Activated CD8-positive, alpha-beta memory T cell treated with anti-CD3 and anti-CD28 coated beads for 1 hour (primary cell): ENCODE results near the gene PRRC2C.
"Not testable (repeated sequence)": the region's sequence is repeated elsewhere in the genome, so short reads cannot be mapped to it uniquely, and the experiment has no call there.

Experiments
- DNase-seq, 2 donors: peaks; one replicate each; pipeline ENCODE4 v3.0.0-alpha.2; 2020; ENCODE audit warnings: low read depth in 1 of 2; ENCODE audit errors: extremely low read depth in 1 of 2

Gene PRRC2C

GRCh38 chr1:171581766-171582165 lies 96.4 kb downstream of the PRRC2C start:
- no peak for DNase-seq

GRCh38 chr1:171582589-171582988 lies 97.3 kb downstream of the PRRC2C start:
- DNase-seq: no peak

DNA sequence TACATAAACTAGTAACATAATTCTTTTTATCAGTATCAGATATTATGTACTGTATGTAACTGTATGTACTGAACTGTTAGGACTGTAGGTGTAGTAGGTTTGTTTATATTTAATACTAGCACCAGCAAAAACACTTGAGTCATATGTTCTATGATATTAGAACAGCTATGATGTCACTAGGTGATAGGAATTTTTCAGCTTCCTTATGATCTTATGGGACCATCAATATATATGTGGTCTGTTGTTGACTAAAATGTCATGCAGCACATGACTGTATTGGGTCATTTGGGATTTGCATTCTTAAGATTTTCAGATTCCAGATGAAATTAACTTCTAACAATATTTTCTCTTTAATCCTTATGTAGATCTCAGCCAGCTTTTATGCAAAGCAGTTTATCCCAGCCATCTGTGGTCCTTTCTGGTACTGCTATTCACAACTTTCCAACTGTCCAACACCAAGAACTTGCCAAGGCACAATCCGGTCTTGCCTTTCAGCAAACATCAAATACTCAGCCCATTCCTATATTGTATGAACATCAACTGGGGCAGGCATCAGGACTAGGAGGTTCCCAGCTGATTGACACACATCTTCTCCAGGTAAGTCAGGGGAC lies 98.4 kb downstream of the PRRC2C start:
- DNase-seq: no peak

GRCh38 chr1:171585715-171586114 lies 100.4 kb downstream of the PRRC2C start:
- no peak for DNase-seq

DNA sequence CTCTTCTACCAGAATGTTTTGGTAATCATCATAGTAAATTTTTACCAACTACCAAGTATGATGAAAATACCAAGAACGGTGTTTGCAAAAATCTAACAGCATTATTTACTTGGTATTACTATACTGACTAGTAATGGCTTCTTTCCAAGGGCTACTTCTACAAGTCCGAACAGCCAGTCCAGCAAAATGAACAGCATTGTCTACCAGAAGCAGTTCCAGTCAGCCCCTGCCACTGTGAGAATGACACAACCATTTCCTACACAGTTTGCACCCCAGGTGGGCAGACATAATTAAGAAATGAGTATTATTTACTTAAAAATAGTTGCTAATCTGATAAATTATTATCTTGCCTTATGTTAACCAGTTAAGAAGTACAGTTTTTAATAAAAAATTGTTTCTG lies 102.9 kb downstream of the PRRC2C start:
- DNase-seq: no peak

GRCh38 chr1:171590022-171590421 lies 104.7 kb downstream of the PRRC2C start:
- no peak for DNase-seq

GRCh38 chr1:171595324-171595723 lies 110.0 kb downstream of the PRRC2C start:
- no peak for DNase-seq

GRCh38 chr1:171596119-171596518 lies 110.8 kb downstream of the PRRC2C start:
- no peak for DNase-seq

DNA sequence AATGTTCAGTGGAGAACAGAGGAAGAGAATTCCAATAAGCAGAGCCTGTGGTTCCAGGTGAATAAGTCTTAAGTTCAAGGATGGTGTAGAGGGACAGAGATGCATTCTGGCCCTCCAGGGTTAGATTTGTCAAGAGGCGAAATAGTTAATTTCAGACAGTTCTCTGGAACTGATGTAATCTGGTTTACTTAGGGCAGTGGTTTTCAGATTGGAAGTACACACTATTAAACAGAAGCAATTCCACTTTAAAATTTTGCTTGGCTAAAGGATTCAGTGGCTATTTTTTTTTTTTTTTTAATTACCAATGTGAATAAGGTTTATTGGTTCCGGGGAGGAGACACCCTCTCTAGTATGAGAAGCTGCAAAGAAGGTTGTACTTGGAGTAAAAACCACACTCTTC lies 111.4 kb downstream of the PRRC2C start:
- no peak for DNase-seq

DNA sequence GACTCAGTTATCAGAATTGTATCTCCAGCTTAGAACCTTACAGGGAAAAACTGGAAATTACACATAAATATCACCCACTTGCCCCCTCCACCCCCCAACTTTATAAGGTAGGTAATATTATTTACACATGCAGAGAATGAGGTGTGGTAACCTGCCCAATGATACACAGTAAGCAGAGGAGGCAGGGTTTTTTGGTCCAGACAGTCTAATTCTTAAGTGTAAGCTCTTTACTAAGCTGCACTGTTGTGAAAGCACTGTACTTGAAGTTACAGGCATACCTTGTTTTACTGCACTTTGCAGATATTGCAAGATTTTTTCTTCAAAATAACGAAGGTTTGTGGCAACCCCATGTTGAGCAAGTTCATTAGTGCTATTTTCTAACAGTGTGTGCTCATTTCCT lies 111.9 kb downstream of the PRRC2C start:
- DNase-seq: no peak

GRCh38 chr1:171600310-171600709 lies 115.0 kb downstream of the PRRC2C start:
- not testable (repeated sequence) for DNase-seq

- no peak for DNase-seq
These were observed 115.5 kb downstream of the PRRC2C start for GRCh38 chr1:171600862-171601261.

DNA sequence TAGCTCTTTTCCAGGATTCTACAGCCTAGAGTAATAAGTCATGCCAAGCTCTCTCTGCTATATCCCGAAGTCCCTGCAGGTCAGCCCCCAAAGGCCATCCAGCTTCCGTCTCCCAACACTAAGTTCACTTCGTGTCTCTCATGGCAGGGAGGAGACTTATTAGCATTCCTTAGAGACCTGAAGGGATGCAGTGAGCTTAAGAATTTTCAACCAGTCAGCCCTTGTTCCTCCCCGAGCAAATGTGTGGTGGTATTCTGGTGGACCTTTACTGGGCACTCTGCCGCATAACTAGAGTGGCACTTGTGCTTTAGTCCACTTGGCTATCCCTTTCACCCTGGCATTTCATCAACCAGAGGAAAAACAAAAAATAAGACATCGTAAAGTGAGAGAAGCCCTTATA lies 117.7 kb downstream of the PRRC2C start:
- DNase-seq: not testable (repeated sequence)

GRCh38 chr1:171606402-171606941 lies 121.1 kb downstream of the PRRC2C start:
- DNase-seq: no peak

GRCh38 chr1:171610385-171610784 lies 125.1 kb downstream of the PRRC2C start:
- DNase-seq: no peak

GRCh38 chr1:171611306-171611705 lies 126.0 kb downstream of the PRRC2C start:
- DNase-seq: no peak

- no peak for DNase-seq
These were observed 128.0 kb downstream of the PRRC2C start for GRCh38 chr1:171613282-171613681.

GRCh38 chr1:171615122-171615906 lies 130.0 kb downstream of the PRRC2C start:
- not testable (repeated sequence) for DNase-seq

DNA sequence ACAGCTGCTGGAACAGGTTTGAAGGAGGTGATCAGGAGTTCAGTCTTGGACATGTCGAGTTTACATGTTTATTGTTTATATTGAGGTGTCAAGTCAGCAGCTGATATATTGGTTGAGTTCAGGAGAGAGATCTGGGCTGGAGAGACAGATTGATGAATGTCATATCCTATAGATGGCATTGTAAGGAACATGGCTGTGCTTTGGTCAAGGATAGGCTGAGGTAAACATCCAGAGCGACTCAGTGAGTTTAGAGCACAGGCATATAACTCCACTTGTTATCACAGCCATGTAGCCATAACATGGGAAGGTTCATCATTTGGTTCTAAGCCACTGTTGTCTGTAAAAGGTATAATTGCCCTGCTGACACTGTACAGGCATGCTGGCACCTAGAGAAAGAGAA lies 131.3 kb downstream of the PRRC2C start:
- DNase-seq: no peak

GRCh38 chr1:171622152-171622462 lies 136.8 kb downstream of the PRRC2C start, which contains the start of gene MYOCOS:
Gene MYOCOS, plus strand, starts transcription at chr1:171622243. Its CDS starts 1,641 bp downstream, at chr1:171623884.
- no peak for DNase-seq

DNA sequence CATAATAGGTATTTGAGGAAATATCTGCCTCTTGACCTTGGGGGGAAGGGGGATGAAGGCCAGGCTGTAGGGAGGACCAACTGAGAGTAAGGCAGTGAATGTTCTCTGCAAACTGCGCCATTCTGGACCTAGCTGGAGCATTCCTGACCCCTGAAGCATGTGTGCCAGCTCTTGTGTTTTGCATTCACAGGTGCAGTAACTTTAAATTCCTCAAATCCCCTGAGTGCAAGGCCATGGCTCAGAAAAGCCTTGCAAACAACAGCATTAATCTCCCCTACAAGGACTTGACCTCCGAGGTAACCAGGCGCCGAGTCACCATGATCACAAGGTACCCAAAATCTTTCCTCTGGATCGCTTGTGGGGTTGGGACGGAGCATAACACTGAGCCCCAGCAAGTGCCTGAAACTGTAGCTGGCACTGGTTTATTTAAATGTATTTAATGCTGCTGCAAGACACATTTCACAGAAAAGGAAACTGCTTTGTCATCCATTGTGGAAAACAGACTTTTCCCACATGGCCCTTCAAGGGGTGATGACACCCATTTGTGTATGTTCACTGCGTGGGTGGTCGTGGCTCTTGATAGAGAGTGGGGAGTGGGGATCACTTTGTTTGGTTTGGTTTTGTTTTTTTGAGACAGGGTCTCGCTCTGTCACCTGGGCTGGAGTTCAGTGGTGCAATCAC lies 138.5 kb downstream of the PRRC2C start:
- DNase-seq: no peak

- no peak for DNase-seq
These were observed 139.9 kb downstream of the PRRC2C start for GRCh38 chr1:171625225-171625624.
